ENCODE results near the gene TMEM63B. TPM values are rescaled to one million over a fixed set of nuclear protein-coding genes. Genes with fewer than 3 reads are reported as not detected.

The TMEM63B gene
- polyA plus RNA-seq, 2 of the 4 experiments (the other 2 are of a cell fraction): 21.6 to 24.0 TPM

DNA sequence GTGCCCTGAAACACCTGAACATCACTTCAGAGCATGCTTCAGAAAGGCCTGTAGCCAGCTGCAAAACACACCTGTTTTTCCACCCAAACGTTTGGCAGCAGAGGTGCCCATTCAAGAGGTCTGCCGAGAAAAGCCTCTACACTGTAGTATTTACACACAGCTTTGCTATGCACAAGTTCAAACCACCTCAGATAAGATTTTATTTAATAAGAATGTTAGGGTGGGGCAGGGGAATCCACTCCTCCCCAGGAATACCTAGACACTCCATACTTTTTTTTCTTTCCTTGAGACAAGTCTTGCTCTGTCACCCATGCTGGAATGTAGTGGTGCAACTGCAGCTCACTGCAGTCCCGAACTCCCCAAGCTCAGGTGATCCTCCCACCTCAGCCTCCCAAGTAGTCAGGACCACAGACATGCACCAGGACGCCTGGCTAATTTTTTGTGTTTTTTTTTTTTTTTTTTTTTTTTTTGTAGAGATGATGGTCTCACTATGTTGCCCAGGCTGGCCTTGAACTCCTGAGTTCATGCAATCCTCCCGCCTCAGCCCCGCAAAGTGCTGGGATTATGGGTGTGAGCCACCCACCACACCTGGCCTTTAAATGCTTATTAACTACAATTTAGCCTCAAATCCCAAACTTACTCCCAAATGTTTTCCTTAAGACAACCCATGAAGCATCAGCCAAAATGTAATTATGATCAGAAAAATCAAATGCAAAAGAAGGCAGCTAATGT lies 9.8 kb upstream of the TMEM63B start:
- DNase-seq (ENCODE audit: low read depth in 1 of 2, low spot score in 1 of 2): no peak
- CTCF ChIA-PET: interaction anchor here (1.0 to 2.2 kb wide), 6 partner anchors 16 to 451 kb away, joined by 3 to 9 read pairs (median 4); no protein-coding TSS in a partner anchor
- H3K4me1 ChIP-seq: peaks cover 50% of the 10 kb centered on the region
- ATAC-seq: no peak
- H3K4me2 ChIP-seq: peak overlapping the region; percentile 8; the same call in 1 of the 3 replicates
- no peak overlapping the region for H3K4me3 ChIP-seq
- TF ChIP-seq MAZ (IDR thresholded peaks at IDR 0.05; ENCODE audit: borderline replicate concordance, low read depth, low read length) (no peak), POLR2A (IDR thresholded peaks at IDR 0.05; ENCODE audit: low read length) (no peak), TFCP2L1 (CRISPR knock-in tag; IDR thresholded peaks at IDR 0.05) (no peak), ZNF302 (CRISPR knock-in tag; IDR thresholded peaks at IDR 0.05) (no peak), ZSCAN20 (CRISPR knock-in tag; IDR thresholded peaks at IDR 0.05) (no peak), HDAC2 (IDR thresholded peaks at IDR 0.05) (no peak), NR3C1 (IDR thresholded peaks at IDR 0.05) (no peak), RCOR1 (IDR thresholded peaks at IDR 0.05; ENCODE audit: low read depth, low read length) (no peak), ZC3H11A (IDR thresholded peaks at IDR 0.05) (no peak), CBX2 (IDR thresholded peaks at IDR 0.05; ENCODE audit: borderline replicate concordance, low read depth) (no peak), HOXB13 (CRISPR knock-in tag; IDR thresholded peaks at IDR 0.05; ENCODE audit: low read depth) (no peak), JUN (IDR thresholded peaks at IDR 0.05) (no peak), HOXA7 (CRISPR knock-in tag; IDR thresholded peaks at IDR 0.05) (no peak), PHF8 (IDR thresholded peaks at IDR 0.05; ENCODE audit: borderline replicate concordance, low read depth) (no peak), SMC3 (IDR thresholded peaks at IDR 0.05) (no peak), GATA3 (IDR thresholded peaks at IDR 0.05; ENCODE audit: borderline replicate concordance) (no peak)
- TF ChIP-seq, protein P1, sequence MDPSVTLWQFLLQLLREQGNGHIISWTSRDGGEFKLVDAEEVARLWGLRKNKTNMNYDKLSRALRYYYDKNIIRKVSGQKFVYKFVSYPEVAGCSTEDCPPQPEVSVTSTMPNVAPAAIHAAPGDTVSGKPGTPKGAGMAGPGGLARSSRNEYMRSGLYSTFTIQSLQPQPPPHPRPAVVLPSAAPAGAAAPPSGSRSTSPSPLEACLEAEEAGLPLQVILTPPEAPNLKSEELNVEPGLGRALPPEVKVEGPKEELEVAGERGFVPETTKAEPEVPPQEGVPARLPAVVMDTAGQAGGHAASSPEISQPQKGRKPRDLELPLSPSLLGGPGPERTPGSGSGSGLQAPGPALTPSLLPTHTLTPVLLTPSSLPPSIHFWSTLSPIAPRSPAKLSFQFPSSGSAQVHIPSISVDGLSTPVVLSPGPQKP (IDR thresholded peaks at IDR 0.05; ENCODE audit: low read depth, low read length): no peak
- TF ChIP-seq, protein P2, sequence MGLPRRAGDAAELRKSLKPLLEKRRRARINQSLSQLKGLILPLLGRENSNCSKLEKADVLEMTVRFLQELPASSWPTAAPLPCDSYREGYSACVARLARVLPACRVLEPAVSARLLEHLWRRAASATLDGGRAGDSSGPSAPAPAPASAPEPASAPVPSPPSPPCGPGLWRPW (IDR thresholded peaks at IDR 0.05): no peak
- TF ChIP-seq, protein P3, sequence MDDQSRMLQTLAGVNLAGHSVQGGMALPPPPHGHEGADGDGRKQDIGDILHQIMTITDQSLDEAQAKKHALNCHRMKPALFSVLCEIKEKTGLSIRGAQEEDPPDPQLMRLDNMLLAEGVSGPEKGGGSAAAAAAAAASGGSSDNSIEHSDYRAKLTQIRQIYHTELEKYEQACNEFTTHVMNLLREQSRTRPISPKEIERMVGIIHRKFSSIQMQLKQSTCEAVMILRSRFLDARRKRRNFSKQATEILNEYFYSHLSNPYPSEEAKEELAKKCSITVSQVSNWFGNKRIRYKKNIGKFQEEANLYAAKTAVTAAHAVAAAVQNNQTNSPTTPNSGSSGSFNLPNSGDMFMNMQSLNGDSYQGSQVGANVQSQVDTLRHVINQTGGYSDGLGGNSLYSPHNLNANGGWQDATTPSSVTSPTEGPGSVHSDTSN (IDR thresholded peaks at IDR 0.05): no peak
- TF ChIP-seq, protein P4, sequence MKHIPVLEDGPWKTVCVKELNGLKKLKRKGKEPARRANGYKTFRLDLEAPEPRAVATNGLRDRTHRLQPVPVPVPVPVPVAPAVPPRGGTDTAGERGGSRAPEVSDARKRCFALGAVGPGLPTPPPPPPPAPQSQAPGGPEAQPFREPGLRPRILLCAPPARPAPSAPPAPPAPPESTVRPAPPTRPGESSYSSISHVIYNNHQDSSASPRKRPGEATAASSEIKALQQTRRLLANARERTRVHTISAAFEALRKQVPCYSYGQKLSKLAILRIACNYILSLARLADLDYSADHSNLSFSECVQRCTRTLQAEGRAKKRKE (CRISPR knock-in tag; IDR thresholded peaks at IDR 0.05; ENCODE audit: low read depth): no peak
- POLR2A ChIA-PET: no interaction called here
- H3K27ac ChIP-seq: peak overlapping the region in 1 of 2 experiments; percentile 24; a peak in 2 of 6 replicates
- no peak for FAIRE-seq
- no peaks in the 10 kb centered on the region for H3K9me3 ChIP-seq
- 79% methylated on average over 6 of the region's 6 CpGs for WGBS (ENCODE audit: missing lambda C conversion rate)

DNA sequence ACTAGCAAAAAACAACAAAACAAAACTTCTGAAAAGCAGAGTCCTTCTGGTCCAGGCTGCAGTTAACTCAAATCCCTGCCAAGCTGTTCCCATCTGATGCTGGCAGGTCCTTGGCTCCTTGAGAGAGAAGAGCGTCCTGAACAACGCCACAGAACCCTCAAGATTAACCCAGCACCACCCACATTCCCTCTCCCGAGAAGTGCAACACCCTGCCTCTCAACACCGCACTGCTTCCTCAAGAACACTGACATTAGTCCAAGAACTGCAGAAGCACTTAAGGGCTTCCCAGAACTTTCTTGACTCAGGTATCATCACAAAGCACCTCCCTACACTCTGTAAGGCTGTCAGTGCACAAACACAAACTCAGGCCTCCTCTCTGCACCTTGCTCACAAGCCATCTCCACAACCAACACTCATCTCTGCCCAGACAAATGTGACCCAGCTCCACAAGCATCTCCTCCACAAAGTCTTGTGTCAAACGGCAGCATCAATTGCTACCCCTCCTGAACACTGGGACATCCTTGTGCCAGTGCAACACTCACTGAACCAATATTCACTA lies 7.6 kb upstream of the TMEM63B start:
- 0 out of 6 replicates have a peak overlapping the region, but pooled peaks of 1 of the 2 experiments have one; percentile 1 for H3K27ac ChIP-seq
- CTCF ChIA-PET: interaction anchor here (0.6 kb wide), 1 partner anchor 238 kb away, joined by 3 read pairs; no protein-coding TSS in a partner anchor

More for the DNA sequence above, 7.6 kb upstream of the TMEM63B start:
- 79% methylated on average over 5 of the region's 5 CpGs for WGBS (ENCODE audit: missing lambda C conversion rate)
- TF ChIP-seq, protein P4 (CRISPR knock-in tag; IDR thresholded peaks at IDR 0.05; ENCODE audit: low read depth): no peak
- POLR2A ChIA-PET: no interaction called here
- no peak for ATAC-seq
- no peak for FAIRE-seq
- 0 out of 3 replicates have a peak overlapping the region, but pooled peaks have one; percentile 31 for H3K4me2 ChIP-seq
- H3K4me1 ChIP-seq: peaks cover 64% of the 10 kb centered on the region
- no peaks in the 10 kb centered on the region for H3K9me3 ChIP-seq
- DNase-seq (ENCODE audit: low read depth in 1 of 2, low spot score in 1 of 2): no peak
- no peak overlapping the region for H3K4me3 ChIP-seq
